Measurements from ENCODE around the gene SPTLC2. TPM values are rescaled to one million over a fixed set of nuclear protein-coding genes. Genes with fewer than 3 reads are reported as not detected.

Gene SPTLC2
- total and polyA plus RNA-seq, 8 donors, result 32.9 to 44.0 (median 38.3) TPM

DNA sequence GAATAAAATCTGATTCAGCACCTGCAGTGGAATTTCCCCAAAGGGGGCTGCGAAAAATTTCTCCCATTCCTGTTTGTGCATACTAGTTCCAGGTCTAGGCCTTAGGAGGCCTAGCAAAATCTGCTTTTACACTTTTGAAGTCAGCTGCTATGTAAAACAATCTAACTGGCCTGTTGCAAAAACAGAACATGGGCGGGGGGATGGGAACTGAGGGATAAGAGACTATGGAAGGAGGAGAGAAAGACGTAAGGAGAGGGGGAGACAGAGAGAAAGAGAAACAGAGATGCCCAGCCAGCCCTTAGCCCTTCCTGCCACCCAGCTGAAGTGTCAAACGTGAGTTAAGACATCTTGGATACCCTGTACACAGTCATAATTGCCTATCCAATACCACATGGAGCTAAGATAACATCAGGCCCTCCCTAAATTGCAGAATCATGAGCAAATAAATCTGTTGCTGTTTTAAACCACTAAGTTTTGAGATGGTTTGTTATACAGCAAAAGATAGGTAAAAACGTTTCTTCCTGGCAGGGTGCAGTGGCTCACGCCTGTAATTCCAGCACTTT is 45.6 kb downstream of the SPTLC2 start:
- H3K36me3 ChIP-seq, result peaks cover 0 to 55% of the 10 kb centered on the region in 2 donors
- no peak overlapping the region for H3K27ac ChIP-seq
- TF ChIP-seq, protein P1, sequence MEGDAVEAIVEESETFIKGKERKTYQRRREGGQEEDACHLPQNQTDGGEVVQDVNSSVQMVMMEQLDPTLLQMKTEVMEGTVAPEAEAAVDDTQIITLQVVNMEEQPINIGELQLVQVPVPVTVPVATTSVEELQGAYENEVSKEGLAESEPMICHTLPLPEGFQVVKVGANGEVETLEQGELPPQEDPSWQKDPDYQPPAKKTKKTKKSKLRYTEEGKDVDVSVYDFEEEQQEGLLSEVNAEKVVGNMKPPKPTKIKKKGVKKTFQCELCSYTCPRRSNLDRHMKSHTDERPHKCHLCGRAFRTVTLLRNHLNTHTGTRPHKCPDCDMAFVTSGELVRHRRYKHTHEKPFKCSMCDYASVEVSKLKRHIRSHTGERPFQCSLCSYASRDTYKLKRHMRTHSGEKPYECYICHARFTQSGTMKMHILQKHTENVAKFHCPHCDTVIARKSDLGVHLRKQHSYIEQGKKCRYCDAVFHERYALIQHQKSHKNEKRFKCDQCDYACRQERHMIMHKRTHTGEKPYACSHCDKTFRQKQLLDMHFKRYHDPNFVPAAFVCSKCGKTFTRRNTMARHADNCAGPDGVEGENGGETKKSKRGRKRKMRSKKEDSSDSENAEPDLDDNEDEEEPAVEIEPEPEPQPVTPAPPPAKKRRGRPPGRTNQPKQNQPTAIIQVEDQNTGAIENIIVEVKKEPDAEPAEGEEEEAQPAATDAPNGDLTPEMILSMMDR (IDR thresholded peaks at IDR 0.05), result no peak
- intact Hi-C loops (cut with DNase I), result no loop called here
- H3K9me3 ChIP-seq, result no peaks in the 10 kb centered on the region
- DNase-seq (no peak), ATAC-seq (no peak)
- H3K27me3 ChIP-seq, result no peaks in the 10 kb centered on the region
- peaks cover 0 to 11% of the 10 kb centered on the region in 2 donors for H3K4me1 ChIP-seq
- H3K4me3 ChIP-seq, result no peak overlapping the region

DNA sequence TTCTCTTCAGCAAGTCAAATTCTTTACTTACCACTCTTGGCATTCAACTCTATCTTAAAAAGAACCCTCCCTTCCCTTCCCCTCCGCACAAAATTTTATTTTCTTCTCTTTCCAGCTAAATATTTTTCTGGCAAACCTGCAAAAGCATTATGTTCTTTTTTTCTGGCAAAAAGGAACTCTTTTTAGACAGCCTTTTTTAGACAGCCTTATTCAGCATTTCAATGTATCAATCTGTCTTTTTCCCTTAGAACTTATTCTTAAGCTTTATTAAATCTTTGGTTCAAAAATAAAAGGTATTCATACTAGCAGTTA is 50.5 kb downstream of the SPTLC2 start:
- H3K4me3 ChIP-seq, result no peak overlapping the region
- H3K36me3 ChIP-seq, result peaks cover 0 to 51% of the 10 kb centered on the region in 2 donors
- no peak for ATAC-seq
- TF ChIP-seq, protein P1 (IDR thresholded peaks at IDR 0.05), result no peak
- peak overlapping the region; percentile 1 to 91 for H3K27ac ChIP-seq
- intact Hi-C loops (cut with DNase I), result no loop called here
- no peak for DNase-seq
- no peaks in the 10 kb centered on the region for H3K9me3 ChIP-seq
- peaks cover 0 to 20% of the 10 kb centered on the region in 2 donors for H3K4me1 ChIP-seq
- no peaks in the 10 kb centered on the region for H3K27me3 ChIP-seq

DNA sequence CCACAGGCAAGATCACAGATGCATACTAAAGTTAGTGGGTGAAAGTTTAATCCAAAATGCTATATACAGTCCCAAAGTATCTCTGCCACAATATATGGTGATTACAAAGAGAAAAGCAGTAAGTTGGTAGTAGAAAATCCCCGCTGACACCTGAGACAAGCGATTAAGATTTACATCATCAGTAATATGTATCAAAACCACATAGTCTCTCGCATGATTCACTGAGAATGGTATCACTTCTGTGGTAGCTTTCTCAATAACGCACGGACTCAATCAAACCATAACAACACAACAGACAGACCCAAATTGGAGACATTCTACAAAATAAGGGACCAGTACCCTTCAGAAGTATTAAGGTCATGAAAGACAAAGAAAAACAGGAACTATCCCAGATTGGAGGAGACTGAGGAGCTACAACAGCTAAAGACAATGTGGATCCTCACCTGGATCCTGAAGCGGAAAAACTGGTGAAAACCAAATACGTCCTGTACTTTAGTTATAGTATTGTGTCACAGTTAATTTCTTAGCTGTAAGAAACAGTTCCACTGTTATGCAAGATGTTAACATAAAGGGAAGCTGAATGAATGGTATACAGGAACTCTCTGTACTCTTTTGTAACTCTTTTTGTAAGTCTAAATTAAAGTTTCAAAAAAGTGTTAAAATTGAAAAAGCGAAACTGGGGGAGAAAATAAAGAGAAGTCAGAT is 51.0 kb downstream of the SPTLC2 start:
- no peaks in the 10 kb centered on the region for H3K27me3 ChIP-seq
- intact Hi-C loops (cut with DNase I), result no loop called here
- DNase-seq (no peak), ATAC-seq (peak; percentile 45)
- peak overlapping the region; percentile 1 to 91 for H3K27ac ChIP-seq
- H3K36me3 ChIP-seq, result peaks cover 0 to 56% of the 10 kb centered on the region in 2 donors
- H3K9me3 ChIP-seq, result no peaks in the 10 kb centered on the region
- peak overlapping the region in 1 of 2 donors; percentile 20 for H3K4me3 ChIP-seq
- TF ChIP-seq, protein P1 (IDR thresholded peaks at IDR 0.05), result no peak
- H3K4me1 ChIP-seq, result peaks cover 0 to 20% of the 10 kb centered on the region in 2 donors

DNA sequence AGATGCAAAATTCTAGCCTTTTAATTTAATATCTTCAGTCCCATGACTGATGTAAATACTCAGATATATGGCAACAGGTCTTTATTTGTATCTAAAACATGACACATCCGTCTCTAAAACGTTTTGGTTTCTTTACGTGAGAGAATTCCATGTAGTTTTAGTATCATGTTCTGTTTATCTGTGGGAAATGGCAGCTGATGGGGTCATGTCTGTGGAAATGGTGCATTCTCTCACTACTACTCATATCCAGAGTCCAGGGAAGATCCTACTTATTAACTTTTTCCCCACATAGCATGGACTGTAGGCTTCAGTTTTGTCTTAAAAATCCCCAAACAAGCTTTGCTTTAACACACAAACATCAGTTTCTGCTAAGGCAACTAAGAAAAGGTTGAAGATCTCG is 53.8 kb downstream of the SPTLC2 start:
- TF ChIP-seq, protein P1 (IDR thresholded peaks at IDR 0.05), result no peak
- Histone ChIP-seq H3K4me3 (no peak overlapping the region), H3K9me3 (no peaks in the 10 kb centered on the region), H3K27me3 (no peaks in the 10 kb centered on the region), H3K27ac (no peak overlapping the region), H3K36me3 (peaks cover 0 to 57% of the 10 kb centered on the region in 2 donors), H3K4me1 (peaks cover 0 to 20% of the 10 kb centered on the region in 2 donors)
- DNase-seq (no peak), ATAC-seq (no peak)
- intact Hi-C loops (cut with DNase I), result no loop called here

- no peak for ATAC-seq
These were observed 54.6 kb downstream of the SPTLC2 start for GRCh38 chr14:77561881-77562280.

More at GRCh38 chr14:77561881-77562280, 54.6 kb downstream of the SPTLC2 start:
- Histone ChIP-seq H3K36me3 (peaks cover 0 to 57% of the 10 kb centered on the region in 2 donors), H3K27me3 (no peaks in the 10 kb centered on the region), H3K4me3 (no peak overlapping the region), H3K9me3 (no peaks in the 10 kb centered on the region), H3K4me1 (peaks cover 0 to 20% of the 10 kb centered on the region in 2 donors), H3K27ac (no peak overlapping the region)
- TF ChIP-seq, protein P1 (IDR thresholded peaks at IDR 0.05), result no peak
- intact Hi-C loops (cut with DNase I), result no loop called here
- DNase-seq, result no peak
